IMR-90 (cell line): ENCODE measurements around the gene ISG15. TPM values are rescaled to one million over a fixed set of nuclear protein-coding genes. Genes with fewer than 3 reads are reported as not detected.

ENCODE experiments used
- ATAC-seq: fragments of 200-7000 bp; cut with Tn5 transposase; 2 replicates; pipeline ENCODE4 v1.9.1; 2020; ENCODE audit warnings: low read depth, mild to moderate bottlenecking, moderate library complexity
- BruUV-seq: library from RNA; stranded (reverse); fragments of 400-500 nt; replicated peaks from 2 replicates; lab custom pipeline; 2021; lab: Mats Ljungman, UMichigan
- CTCF ChIA-PET: fragments of 300-600 bp; formaldehyde crosslinking; extraction: SDS; loops from one replicate; lab custom pipeline; 2021; ENCODE audit warnings: antibody characterized with exemption; lab: Yijun Ruan, JAX
- POLR2A ChIA-PET: fragments of 300-600 bp; sonication (Branson Sonifier 250); formaldehyde crosslinking; loops from one replicate; lab custom pipeline; 2022; ENCODE audit warnings: antibody characterized with exemption; ENCODE audit not compliant: unreplicated experiment; lab: Charles Lee
- DNase-seq: peaks from one replicate; pipeline ENCODE4 v3.0.0; 2013
- H2AFZ ChIP-seq: replicated peaks from 2 replicates; pipeline ENCODE3; 2013; ENCODE audit warnings: low read length, mild to moderate bottlenecking; ENCODE audit not compliant: poor library complexity
- H2AK5ac ChIP-seq: 2 replicates; pipeline ENCODE4 v1.6.1; 2013; ENCODE audit warnings: low read depth, low read length, inconsistent platforms
- H2AK9ac ChIP-seq: replicated peaks from 2 replicates; pipeline ENCODE3; 2013; ENCODE audit warnings: mild to moderate bottlenecking, low read depth, low read length, moderate library complexity; ENCODE audit not compliant: poor library complexity
- H2BK120ac ChIP-seq: 2 replicates; pipeline ENCODE4 v1.6.1; 2013; ENCODE audit warnings: low read depth, low read length, inconsistent platforms
- H2BK15ac ChIP-seq: 3 replicates; pipeline ENCODE4 v1.6.1; 2013; ENCODE audit warnings: low read depth, low read length, inconsistent platforms
- H2BK20ac ChIP-seq: 2 replicates; pipeline ENCODE4 v1.6.1; 2013; ENCODE audit warnings: low read depth, mild to moderate bottlenecking, inconsistent platforms, low read length, moderate library complexity
- H2BK5ac ChIP-seq: 2 replicates; pipeline ENCODE4 v1.6.1; 2013; ENCODE audit warnings: mild to moderate bottlenecking, low read depth, low read length, inconsistent platforms; ENCODE audit not compliant: poor library complexity, severe bottlenecking
- H3K14ac ChIP-seq: replicated peaks from 2 replicates; pipeline ENCODE4 v1.6.1; 2013; ENCODE audit warnings: low read depth, low read length, inconsistent platforms
- H3K18ac ChIP-seq: 2 replicates; pipeline ENCODE4 v1.6.1; 2013; ENCODE audit warnings: low read depth, low read length, control low read depth
- H3K23ac ChIP-seq: 2 replicates; pipeline ENCODE4 v1.6.1; 2013; ENCODE audit warnings: low read depth, low read length, inconsistent platforms
- H3K27ac ChIP-seq: 2 replicates; pipeline ENCODE4 v1.5.1; 2013; ENCODE audit warnings: mild to moderate bottlenecking, control low read depth, low read length; ENCODE audit not compliant: insufficient read depth
- H3K27me3 ChIP-seq: 2 replicates; pipeline ENCODE4 v1.6.1; 2013; ENCODE audit warnings: low read length; ENCODE audit not compliant: control insufficient read depth, insufficient read depth
- H3K36me3 ChIP-seq: 2 replicates; pipeline ENCODE4 v1.6.1; 2013; ENCODE audit warnings: low read length, mixed read lengths; ENCODE audit not compliant: control insufficient read depth, insufficient read depth
- H3K4ac ChIP-seq: 2 replicates; pipeline ENCODE4 v1.6.1; 2013; ENCODE audit warnings: low read depth, low read length, inconsistent platforms
- H3K4me1 ChIP-seq: 2 replicates; pipeline ENCODE4 v1.6.1; 2013; ENCODE audit warnings: low read length, mixed read lengths; ENCODE audit not compliant: control insufficient read depth, insufficient read depth
- H3K4me2 ChIP-seq: 2 replicates; pipeline ENCODE4 v1.6.1; 2013; ENCODE audit warnings: low read depth, mild to moderate bottlenecking, control low read depth, low read length, moderate library complexity
- H3K4me3 ChIP-seq: 2 replicates; pipeline ENCODE4 v1.5.1; 2013; ENCODE audit warnings: low read depth, mild to moderate bottlenecking, control low read depth, low read length, moderate library complexity; ENCODE audit not compliant: insufficient read depth
- H3K56ac ChIP-seq: 2 replicates; pipeline ENCODE4 v1.6.1; 2013; ENCODE audit warnings: low read length, inconsistent platforms; ENCODE audit not compliant: insufficient read depth; ENCODE audit errors: extremely low read depth
- H3K79me1 ChIP-seq, 2 experiments: 2 replicates each; pipeline ENCODE4 v1.6.1; 2013; ENCODE audit warnings: low read length in 2 of 2, inconsistent platforms in 1 of 2, low read depth in 1 of 2
- H3K9ac ChIP-seq: 2 replicates; pipeline ENCODE4 v1.6.1; 2013; ENCODE audit warnings: low read depth, low read length, control low read depth
- H3K9me1 ChIP-seq: 2 replicates; pipeline ENCODE4 v1.6.1; 2013; ENCODE audit warnings: low read length, inconsistent platforms; ENCODE audit not compliant: insufficient read depth
- H3K9me3 ChIP-seq: 2 replicates; pipeline ENCODE4 v1.6.1; 2013; ENCODE audit warnings: low read length; ENCODE audit not compliant: control insufficient read depth, insufficient read depth
- H4K20me1 ChIP-seq: 2 replicates; pipeline ENCODE4 v1.6.1; 2013; ENCODE audit warnings: low read length, inconsistent platforms; ENCODE audit not compliant: insufficient read depth
- H4K5ac ChIP-seq: 2 replicates; pipeline ENCODE4 v1.6.1; 2013; ENCODE audit warnings: mild to moderate bottlenecking, low read depth, low read length, control low read depth
- H4K8ac ChIP-seq, 2 experiments: 2 replicates each; pipeline ENCODE4 v1.6.1; 2013; ENCODE audit warnings: low read depth in 2 of 2, low read length in 2 of 2, control low read depth in 1 of 2, inconsistent platforms in 1 of 2
- H4K91ac ChIP-seq: 2 replicates; pipeline ENCODE4 v1.6.1; 2013; ENCODE audit warnings: low read depth, low read length, inconsistent platforms; ENCODE audit not compliant: insufficient read depth
- CEBPB ChIP-seq: IDR thresholded peaks from 2 replicates; pipeline ENCODE4 v1.6.1; 2012; ENCODE audit warnings: low read depth, low read length, improper control_type of control experiment
- MXI1 ChIP-seq: IDR thresholded peaks from 2 replicates; pipeline ENCODE4 v1.6.1; 2012; ENCODE audit warnings: low read depth, mild to moderate bottlenecking, low read length, moderate library complexity, borderline replicate concordance
- RFX5 ChIP-seq: IDR thresholded peaks from 2 replicates; pipeline ENCODE4 v1.8.0; 2012; ENCODE audit warnings: low read depth, mild to moderate bottlenecking, low read length, moderate library complexity
- WGBS, 2 experiments: methylation state at CpG; one replicate each; pipeline versions ENCODE4 v1.1.5 to v1.1.7; 2013; ENCODE audit warnings: missing lambda C conversion rate in 2 of 2; ENCODE audit not compliant: insufficient read length in 1 of 2; ENCODE audit errors: extremely low coverage in 2 of 2; 5-methylcytosine and 5-hydroxymethylcytosine counted together
- dilution Hi-C: fragments of 300-500 bp; cut with HindIII; formaldehyde crosslinking; loops from one replicate; pipeline ENCODE4 v1.14.3; 2018; ENCODE audit warnings: low sequenced_read_pairs; ENCODE audit not compliant: unreplicated experiment
- in situ Hi-C: fragments of 300-500 bp; cut with MboI; formaldehyde crosslinking; loops from 3 replicates; pipeline ENCODE4 v1.14.3; 2019; ENCODE audit warnings: low sequenced_read_pairs, inconsistent platforms, mixed read lengths
- intact Hi-C: fragments of 100-400 bp; cut with micrococcal nuclease; formaldehyde crosslinking; loops from 2 replicates; pipeline ENCODE4 v1.10.0; 2022
- polyA plus RNA-seq, 3 experiments: library from polyadenylated mRNA; depleted of rRNA; stranded (reverse); fragments of >200 nt; gene quantifications; 2 replicates each; pipeline ENCODE4 v1.2.3, GENCODE V29; 2012; ENCODE audit warnings: low replicate concordance in 1 of 3
- total RNA-seq: library from RNA; depleted of rRNA; stranded (reverse); fragments of >200 nt; gene quantifications from 2 replicates; pipeline ENCODE4 v1.2.3, GENCODE V29; 2012

The ISG15 gene
- total and polyA plus RNA-seq, 2 of the 4 experiments (the other 2 are of a cell fraction): 99.1 to 105 TPM

DNA sequence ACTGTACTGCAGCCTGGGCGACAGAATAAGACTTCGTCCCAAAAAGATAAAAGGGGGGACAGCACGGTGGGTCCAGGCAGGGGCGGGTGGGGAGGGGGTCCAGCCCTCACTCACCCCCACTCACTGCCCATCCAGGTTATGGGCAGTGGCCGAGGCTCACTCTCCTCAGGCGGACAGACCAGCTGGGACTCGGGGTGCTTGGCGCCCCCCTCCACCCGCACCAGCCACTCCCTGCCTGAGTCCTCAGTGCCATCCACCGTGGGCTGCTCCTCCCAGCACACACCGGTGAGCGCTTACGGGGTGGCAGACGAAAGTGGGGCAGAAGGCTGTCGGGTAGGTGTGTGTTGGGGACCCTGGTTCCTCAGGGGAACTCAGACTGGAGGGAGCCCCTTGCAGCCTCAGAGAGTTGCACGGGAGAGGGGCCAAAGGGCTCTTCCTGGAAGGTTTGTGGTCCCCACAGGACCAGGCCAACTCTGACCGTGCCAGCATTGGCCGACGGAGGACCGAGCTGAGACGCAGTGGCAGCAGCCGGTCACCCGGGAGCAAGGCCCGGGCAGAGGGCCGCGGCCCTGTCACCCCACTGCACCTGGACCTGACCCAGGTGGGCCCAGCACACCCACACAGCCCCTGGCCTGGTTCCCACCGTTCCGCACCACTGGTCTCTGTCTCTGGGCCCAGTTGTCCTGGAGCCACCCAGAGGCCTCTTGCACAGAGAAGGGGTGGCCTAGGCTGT, 40.4 kb upstream of the ISG15 start (continued):
- TF ChIP-seq CEBPB: no peak

DNA sequence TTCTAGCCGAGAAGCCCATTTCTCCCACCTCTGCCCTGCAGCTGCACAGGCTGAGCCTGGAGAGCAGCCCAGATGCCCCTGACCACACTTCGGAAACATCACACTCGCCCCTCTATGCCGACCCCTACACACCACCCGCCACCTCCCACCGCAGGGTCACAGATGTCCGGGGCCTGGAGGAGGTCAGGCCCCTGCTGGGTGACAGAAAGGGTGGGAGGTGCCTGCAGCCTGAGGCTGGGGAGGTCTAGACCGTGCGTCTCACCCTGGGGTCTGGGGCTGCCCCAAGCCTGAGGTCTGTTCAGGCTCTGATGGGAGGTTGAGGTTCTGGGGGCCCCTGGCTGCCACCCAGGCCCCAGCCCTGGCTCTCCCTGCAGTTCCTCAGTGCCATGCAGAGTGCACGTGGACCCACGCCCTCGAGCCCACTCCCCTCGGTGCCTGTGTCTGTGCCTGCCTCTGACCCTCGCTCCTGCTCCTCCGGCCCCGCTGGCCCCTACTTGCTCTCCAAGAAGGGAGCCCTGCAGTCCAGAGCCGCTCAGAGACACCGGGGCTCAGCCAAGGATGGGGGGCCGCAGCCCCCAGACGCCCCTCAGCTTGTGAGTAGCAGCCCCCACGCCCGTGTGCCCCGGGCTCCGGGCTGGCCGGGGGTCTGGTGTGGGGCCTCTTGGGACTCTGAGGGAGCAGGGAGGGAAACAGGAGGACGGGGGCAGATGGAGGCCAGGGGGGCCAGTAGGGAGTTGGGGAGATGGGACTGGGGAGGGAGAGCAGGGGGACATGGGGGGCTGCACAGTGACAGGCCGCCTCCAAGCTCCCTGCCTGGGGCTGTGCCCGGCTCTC, 39.6 kb upstream of the ISG15 start:
- no peak overlapping the region for H4K5ac ChIP-seq
- 0 out of 2 replicates have a peak, but pooled peaks cover 2% of the 10 kb centered on the region for H3K4me1 ChIP-seq
- H3K56ac ChIP-seq: no peak overlapping the region
- no peaks in the 10 kb centered on the region for H3K36me3 ChIP-seq
- ChIA-PET POLR2A (no interaction called here), CTCF (no interaction called here)
- no peak overlapping the region for H3K27ac ChIP-seq
- H3K4me3 ChIP-seq: no peak overlapping the region
- in situ Hi-C loops: no loop called here
- DNase-seq: no peak
- H3K27me3 ChIP-seq: peaks cover 5% of the 10 kb centered on the region; the same call in 1 of the 2 replicates
- H4K91ac ChIP-seq: no peak overlapping the region
- no peak overlapping the region for H2BK15ac ChIP-seq
- peaks cover 6% of the 10 kb centered on the region; the same call in 1 of the 2 replicates for H3K9me1 ChIP-seq
- no peak overlapping the region for H3K18ac ChIP-seq
- H2BK120ac ChIP-seq: no peak overlapping the region
- no peak overlapping the region for H2AK5ac ChIP-seq
- no peak overlapping the region for H3K4me2 ChIP-seq
- no peak overlapping the region for H3K4ac ChIP-seq
- dilution Hi-C loops: no loop called here
- no peak for ATAC-seq
- TF ChIP-seq RFX5 (no peak), MXI1 (no peak)
- H3K9ac ChIP-seq: no peak overlapping the region
- no peaks in the 10 kb centered on the region for H3K9me3 ChIP-seq
- no peak overlapping the region for H3K23ac ChIP-seq
- H2AK9ac ChIP-seq: no peak overlapping the region
- no TSS peak for BruUV-seq
- intact Hi-C loops: no loop called here
- H3K14ac ChIP-seq: no peak overlapping the region
- 52% methylated on average over 6 of the region's 28 CpGs; no CpG with 5 or more reads in 1 of the 2 experiments for WGBS, 2 experiments
- H4K20me1 ChIP-seq: no peaks in the 10 kb centered on the region; the same call in 1 of the 2 replicates
- no peaks in the 10 kb centered on the region for H3K79me1 ChIP-seq
- H2BK20ac ChIP-seq: no peak overlapping the region
- H2AFZ ChIP-seq: no peak overlapping the region
- H4K8ac ChIP-seq: no peak overlapping the region
- H2BK5ac ChIP-seq: no peak overlapping the region
